Endodermal cell (in vitro differentiated cells): ENCODE measurements around the gene CCNDBP1. TPM values are rescaled to one million over a fixed set of nuclear protein-coding genes. Genes with fewer than 3 reads are reported as not detected.

Experiments used
- DNase-seq: peaks from one replicate; pipeline ENCODE4 v3.0.0-alpha.2; 2017
- H3K27ac ChIP-seq: 2 replicates; pipeline ENCODE4 v1.5.1; 2013; ENCODE audit warnings: mild to moderate bottlenecking, low read depth, low read length, moderate library complexity
- H3K27me3 ChIP-seq: 2 replicates; pipeline ENCODE4 v1.6.1; 2013; ENCODE audit warnings: mild to moderate bottlenecking, low read length, moderate library complexity; ENCODE audit not compliant: insufficient read depth, control insufficient read depth, poor library complexity, severe bottlenecking
- H3K36me3 ChIP-seq: 2 replicates; pipeline ENCODE4 v1.7.0; 2013; ENCODE audit warnings: mild to moderate bottlenecking, low read length, moderate library complexity; ENCODE audit not compliant: control insufficient read depth, insufficient read depth
- H3K4me1 ChIP-seq: one replicate; pipeline ENCODE4 v1.7.0; 2013; ENCODE audit warnings: low read length; ENCODE audit not compliant: control insufficient read depth, insufficient read depth
- H3K4me3 ChIP-seq: 2 replicates; pipeline ENCODE4 v1.5.1; 2013; ENCODE audit warnings: mild to moderate bottlenecking, low read length, moderate library complexity
- H3K9ac ChIP-seq: 2 replicates; pipeline ENCODE4 v1.6.1; 2013; ENCODE audit warnings: mild to moderate bottlenecking, low read length, moderate library complexity; ENCODE audit not compliant: poor library complexity, severe bottlenecking; ENCODE audit errors: extremely low read depth
- H3K9me3 ChIP-seq: 2 replicates; pipeline ENCODE4 v1.6.1; 2013; ENCODE audit warnings: mild to moderate bottlenecking, low read length, moderate library complexity; ENCODE audit not compliant: control insufficient read depth
- H3K27ac Mint-ChIP-seq: 2 replicates; pipeline ENCODE4 v1.8.0; 2020; ENCODE audit warnings: mixed read lengths
- H3K27me3 Mint-ChIP-seq: 2 replicates; pipeline ENCODE4 v1.8.0; 2021; ENCODE audit warnings: mild to moderate bottlenecking, mixed read lengths; ENCODE audit not compliant: insufficient read depth
- H3K36me3 Mint-ChIP-seq: 2 replicates; pipeline ENCODE4 v1.8.0; 2020; ENCODE audit warnings: low read depth, mixed read lengths
- H3K4me1 Mint-ChIP-seq: 2 replicates; pipeline ENCODE4 v1.8.0; 2020; ENCODE audit warnings: mixed read lengths
- H3K4me3 Mint-ChIP-seq: 2 replicates; pipeline ENCODE4 v1.8.0; 2020; ENCODE audit warnings: mild to moderate bottlenecking, moderate library complexity, mixed read lengths
- H3K9me3 Mint-ChIP-seq: 2 replicates; pipeline ENCODE4 v1.8.0; 2020; ENCODE audit warnings: mild to moderate bottlenecking, mixed read lengths
- WGBS, 2 experiments: methylation state at CpG; one replicate each; pipeline versions ENCODE4 v1.1.5 to v1.1.7; 2013; ENCODE audit warnings: missing lambda C conversion rate in 2 of 2, mixed read lengths in 1 of 2; ENCODE audit not compliant: insufficient coverage in 1 of 2, insufficient read length in 1 of 2; 5-methylcytosine and 5-hydroxymethylcytosine counted together
- total RNA-seq, 2 donors: library from RNA; stranded (reverse); fragmentation: NEBNext Ultra II Directional in 1 of 2; extraction: Animal tissue kit (Norgen Biotek cat#: 25700) in 1 of 2; gene quantifications; 2 replicates in 1 of 2; 3 replicates in 1 of 2; pipeline ENCODE4 v1.2.1, GENCODE V29; 2021
- TF ChIP-seq, protein P1 (sequence below): fragments of 200-600 bp; sonication (generic); conservative IDR thresholded peaks from 2 replicates; pipeline ENCODE4 v1.5.0; 2021; ENCODE audit warnings: antibody characterized with exemption, mild to moderate bottlenecking

The CCNDBP1 gene
- total RNA-seq, 2 donors from 2014 or later = 25.7 to 43.5 TPM

DNA sequence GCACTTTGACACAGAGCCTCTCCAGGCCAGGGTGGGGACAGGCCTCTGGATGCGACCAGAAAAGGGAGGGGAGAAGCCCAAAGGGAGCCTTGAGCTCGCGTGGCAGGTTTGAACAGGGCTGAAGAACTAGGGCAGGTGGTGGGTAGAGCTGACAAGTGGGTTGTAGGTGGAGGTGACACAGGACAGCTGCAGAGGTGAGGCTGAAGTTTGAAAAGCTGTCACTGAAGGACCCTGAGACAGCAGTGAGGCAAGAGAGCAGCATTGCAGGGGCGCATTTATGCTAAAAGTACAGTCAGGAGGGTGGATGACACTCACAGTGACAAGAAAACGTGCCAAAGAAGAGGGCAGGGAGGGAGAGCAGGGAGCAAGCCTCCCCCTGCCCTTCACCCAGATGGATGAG is 57.4 kb downstream of the CCNDBP1 start:
- H3K9me3 ChIP-seq = no peaks in the 10 kb centered on the region
- H3K4me3 Mint-ChIP-seq = no peak overlapping the region

GRCh38 chr15:43243020-43243645 is 57.9 kb downstream of the CCNDBP1 start:
- no peaks in the 10 kb centered on the region for H3K4me1 ChIP-seq
- DNase-seq = no peak
- no peak overlapping the region for H3K27ac Mint-ChIP-seq
- WGBS, 2 experiments = 87 to 100% methylated on average over 1 to 2 of the region's 2 CpGs
- H3K9ac ChIP-seq = no peak overlapping the region
- H3K27ac ChIP-seq = no peak overlapping the region
- H3K9me3 Mint-ChIP-seq = no peaks in the 10 kb centered on the region
- no peak overlapping the region for H3K4me3 Mint-ChIP-seq
- peaks cover 2% of the 10 kb centered on the region for H3K4me1 Mint-ChIP-seq
- H3K9me3 ChIP-seq = no peaks in the 10 kb centered on the region
- no peaks in the 10 kb centered on the region for H3K36me3 ChIP-seq
- H3K36me3 Mint-ChIP-seq = no peaks in the 10 kb centered on the region
- TF ChIP-seq, protein P1, sequence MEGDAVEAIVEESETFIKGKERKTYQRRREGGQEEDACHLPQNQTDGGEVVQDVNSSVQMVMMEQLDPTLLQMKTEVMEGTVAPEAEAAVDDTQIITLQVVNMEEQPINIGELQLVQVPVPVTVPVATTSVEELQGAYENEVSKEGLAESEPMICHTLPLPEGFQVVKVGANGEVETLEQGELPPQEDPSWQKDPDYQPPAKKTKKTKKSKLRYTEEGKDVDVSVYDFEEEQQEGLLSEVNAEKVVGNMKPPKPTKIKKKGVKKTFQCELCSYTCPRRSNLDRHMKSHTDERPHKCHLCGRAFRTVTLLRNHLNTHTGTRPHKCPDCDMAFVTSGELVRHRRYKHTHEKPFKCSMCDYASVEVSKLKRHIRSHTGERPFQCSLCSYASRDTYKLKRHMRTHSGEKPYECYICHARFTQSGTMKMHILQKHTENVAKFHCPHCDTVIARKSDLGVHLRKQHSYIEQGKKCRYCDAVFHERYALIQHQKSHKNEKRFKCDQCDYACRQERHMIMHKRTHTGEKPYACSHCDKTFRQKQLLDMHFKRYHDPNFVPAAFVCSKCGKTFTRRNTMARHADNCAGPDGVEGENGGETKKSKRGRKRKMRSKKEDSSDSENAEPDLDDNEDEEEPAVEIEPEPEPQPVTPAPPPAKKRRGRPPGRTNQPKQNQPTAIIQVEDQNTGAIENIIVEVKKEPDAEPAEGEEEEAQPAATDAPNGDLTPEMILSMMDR = no peak
- H3K27me3 Mint-ChIP-seq = peaks cover 21% of the 10 kb centered on the region
- no peak overlapping the region for H3K4me3 ChIP-seq
- H3K27me3 ChIP-seq = peaks cover 10% of the 10 kb centered on the region

More for the DNA sequence above, 57.4 kb downstream of the CCNDBP1 start:
- H3K9me3 Mint-ChIP-seq = no peaks in the 10 kb centered on the region
- peaks cover 2% of the 10 kb centered on the region for H3K4me1 Mint-ChIP-seq
- Histone ChIP-seq H3K4me1 (no peaks in the 10 kb centered on the region), H3K27me3 (peaks cover 10% of the 10 kb centered on the region), H3K4me3 (no peak overlapping the region), H3K36me3 (no peaks in the 10 kb centered on the region), H3K9ac (no peak overlapping the region), H3K27ac (no peak overlapping the region)
- no peak overlapping the region for H3K27ac Mint-ChIP-seq
- TF ChIP-seq, protein P1 = no peak
- H3K27me3 Mint-ChIP-seq = peaks cover 21% of the 10 kb centered on the region
- 82 to 95% methylated on average over 3 to 5 of the region's 5 CpGs for WGBS, 2 experiments
- DNase-seq = no peak
- H3K36me3 Mint-ChIP-seq = no peaks in the 10 kb centered on the region

DNA sequence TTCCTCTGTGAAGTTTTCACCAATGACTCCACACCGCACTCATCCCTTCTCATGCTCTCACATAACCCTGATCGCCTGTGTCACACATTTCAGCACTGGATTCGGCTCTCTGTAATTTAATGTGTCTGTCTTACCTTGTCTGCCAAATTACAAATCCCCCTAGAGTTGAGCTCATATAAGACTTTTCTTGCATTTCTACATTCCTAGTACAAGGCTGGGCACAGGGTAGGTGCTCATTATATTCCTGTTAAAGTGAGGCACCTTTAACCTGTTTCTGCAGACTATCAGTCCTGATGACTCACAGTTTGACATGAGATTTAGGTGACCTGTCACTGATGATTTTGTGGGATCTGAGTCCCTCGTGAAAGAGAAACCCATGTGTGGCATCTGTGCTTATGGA is 58.9 kb downstream of the CCNDBP1 start:
- DNase-seq = no peak
- Mint-ChIP-seq H3K9me3 (no peaks in the 10 kb centered on the region), H3K27ac (no peak overlapping the region), H3K4me3 (no peak overlapping the region), H3K4me1 (peaks cover 2% of the 10 kb centered on the region), H3K36me3 (no peaks in the 10 kb centered on the region), H3K27me3 (peaks cover 15% of the 10 kb centered on the region)
- H3K4me1 ChIP-seq = no peaks in the 10 kb centered on the region
- TF ChIP-seq, protein P1 = no peak
- no peaks in the 10 kb centered on the region for H3K36me3 ChIP-seq
- no peaks in the 10 kb centered on the region for H3K9me3 ChIP-seq
- WGBS, 2 experiments = 90 to 92% methylated on average over 4 of the region's 4 CpGs
- H3K27ac ChIP-seq = no peak overlapping the region
- H3K9ac ChIP-seq = no peak overlapping the region
- peaks cover 10% of the 10 kb centered on the region for H3K27me3 ChIP-seq
- no peak overlapping the region for H3K4me3 ChIP-seq
